ENCODE measurements around the gene TRAF5.

The TRAF5 gene

DNA sequence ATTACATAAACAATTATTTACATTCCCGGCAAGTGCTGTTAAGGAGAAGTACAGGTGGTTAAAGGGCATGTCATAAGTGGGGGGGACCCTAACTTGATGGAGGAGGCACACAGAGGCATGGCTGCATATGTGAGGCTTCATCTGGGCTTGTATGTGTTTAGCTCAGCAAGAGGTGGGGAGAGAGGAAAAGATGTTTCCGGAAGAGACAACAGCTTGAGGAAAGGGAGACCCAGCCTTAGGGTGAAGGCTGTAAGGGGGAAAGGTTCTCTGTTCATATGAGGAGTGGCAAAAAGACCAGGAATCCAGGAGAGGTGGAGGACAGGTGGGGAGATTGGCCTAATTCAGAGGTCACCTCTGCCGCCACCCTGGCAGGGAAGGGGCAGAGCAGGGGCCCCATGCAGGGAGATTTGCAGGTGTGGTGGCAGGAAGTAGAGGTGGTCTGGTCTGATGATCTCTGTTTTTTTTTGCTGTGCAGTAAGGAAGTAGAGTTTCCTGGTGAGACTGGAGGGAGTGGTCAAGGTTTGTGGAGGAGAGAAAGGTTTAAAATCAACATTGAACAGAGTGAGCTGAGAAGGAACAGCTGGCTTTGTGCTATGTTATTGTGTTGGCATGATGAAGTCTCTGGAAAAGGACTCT, 9.0 kb downstream of the TRAF5 start:
- Histone ChIP-seq H4K20me1 (ENCODE audit: insufficient read depth, low read length) (no peaks in the 10 kb centered on the region), H3K9me2 (replicated peaks; ENCODE audit: insufficient read depth, low read length) (no peaks in the 10 kb centered on the region), H3K27ac (ENCODE audit: low read length) (peak overlapping the region; percentile 80), H3F3A (ENCODE audit: insufficient read depth, low read length) (peaks cover 22% of the 10 kb centered on the region), H3K9me3 (replicated peaks; ENCODE audit: insufficient read depth, low read length) (no peaks in the 10 kb centered on the region), H3K4me2 (ENCODE audit: low read depth, low read length) (peak overlapping the region; percentile 86), H3K9ac (ENCODE audit: low read length) (peak overlapping the region; percentile 41; the same call in 1 of the 2 replicates), H3K36me3 (replicated peaks; ENCODE audit: insufficient read depth, low read length) (no peaks in the 10 kb centered on the region), H2AFZ (ENCODE audit: low read length) (peak overlapping the region; percentile 50), H3K79me2 (ENCODE audit: low read length) (peaks cover 64% of the 10 kb centered on the region), H3K4me3 (ENCODE audit: low read length) (peak overlapping the region; percentile 17; the same call in 1 of the 2 replicates), H3K27me3 (replicated peaks; ENCODE audit: insufficient read depth, low read length) (no peaks in the 10 kb centered on the region), H3K4me1 (ENCODE audit: low read length) (peaks cover 59% of the 10 kb centered on the region)
- peak; percentile 89 for DNase-seq
- TF ChIP-seq CTCF (IDR thresholded peaks at IDR 0.05; ENCODE audit: low read length) (no peak), EZH2phosphoT487 (IDR thresholded peaks at IDR 0.05; ENCODE audit: low read length) (no peak), EZH2 (optimal IDR thresholded peaks at IDR 0.05; ENCODE audit: low read depth, low read length) (no peak)

DNA sequence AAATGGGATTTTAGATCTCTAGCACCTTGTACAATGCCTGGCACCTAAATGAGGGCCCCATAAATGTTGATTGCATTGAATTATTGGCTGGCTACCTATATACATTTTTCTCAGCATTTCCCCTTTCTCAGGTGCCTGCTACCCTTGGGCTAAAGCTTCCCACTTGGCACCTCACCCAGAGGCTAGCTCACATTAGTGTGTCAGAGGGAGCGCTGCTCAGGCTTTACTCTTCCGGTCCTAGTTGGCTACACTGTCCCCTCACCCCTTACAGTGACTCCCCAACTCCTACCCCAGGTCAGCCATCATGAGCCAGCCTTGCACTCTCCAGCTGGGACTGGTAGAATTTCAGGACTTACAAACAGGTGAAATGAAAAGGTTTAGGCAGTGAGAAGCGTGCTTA, 9.5 kb downstream of the TRAF5 start:
- Histone ChIP-seq H4K20me1 (ENCODE audit: insufficient read depth, low read length) (no peaks in the 10 kb centered on the region), H3K79me2 (ENCODE audit: low read length) (peaks cover 58% of the 10 kb centered on the region), H3K9me2 (replicated peaks; ENCODE audit: insufficient read depth, low read length) (no peaks in the 10 kb centered on the region), H3K36me3 (replicated peaks; ENCODE audit: insufficient read depth, low read length) (no peaks in the 10 kb centered on the region), H3F3A (ENCODE audit: insufficient read depth, low read length) (peaks cover 22% of the 10 kb centered on the region), H2AFZ (ENCODE audit: low read length) (peak overlapping the region; percentile 50), H3K27ac (ENCODE audit: low read length) (peak overlapping the region; percentile 80), H3K9me3 (replicated peaks; ENCODE audit: insufficient read depth, low read length) (no peaks in the 10 kb centered on the region), H3K4me3 (ENCODE audit: low read length) (peak overlapping the region; percentile 17; the same call in 1 of the 2 replicates), H3K4me1 (ENCODE audit: low read length) (peaks cover 59% of the 10 kb centered on the region), H3K4me2 (ENCODE audit: low read depth, low read length) (peak overlapping the region; percentile 86), H3K9ac (ENCODE audit: low read length) (peak overlapping the region; percentile 41; the same call in 1 of the 2 replicates), H3K27me3 (replicated peaks; ENCODE audit: insufficient read depth, low read length) (no peaks in the 10 kb centered on the region)
- DNase-seq: peak; percentile 30
- TF ChIP-seq EZH2 (optimal IDR thresholded peaks at IDR 0.05; ENCODE audit: low read depth, low read length): no peak

- peaks cover 22% of the 10 kb centered on the region for H3F3A ChIP-seq (ENCODE audit: insufficient read depth, low read length)
- H2AFZ ChIP-seq (ENCODE audit: low read length): no peak overlapping the region
- no peaks in the 10 kb centered on the region for H3K27me3 ChIP-seq (replicated peaks; ENCODE audit: insufficient read depth, low read length)
- H3K9me2 ChIP-seq (replicated peaks; ENCODE audit: insufficient read depth, low read length): no peaks in the 10 kb centered on the region
- peak overlapping the region; percentile 80; the same call in 1 of the 2 replicates for H3K27ac ChIP-seq (ENCODE audit: low read length)
- no peaks in the 10 kb centered on the region for H4K20me1 ChIP-seq (ENCODE audit: insufficient read depth, low read length)
- no peak for DNase-seq
- peak overlapping the region; percentile 41; the same call in 1 of the 2 replicates for H3K9ac ChIP-seq (ENCODE audit: low read length)
- peak overlapping the region; percentile 86; the same call in 1 of the 2 replicates for H3K4me2 ChIP-seq (ENCODE audit: low read depth, low read length)
- no peak overlapping the region for H3K4me3 ChIP-seq (ENCODE audit: low read length)
- peaks cover 59% of the 10 kb centered on the region for H3K79me2 ChIP-seq (ENCODE audit: low read length)
- peaks cover 63% of the 10 kb centered on the region for H3K4me1 ChIP-seq (ENCODE audit: low read length)
- no peaks in the 10 kb centered on the region for H3K36me3 ChIP-seq (replicated peaks; ENCODE audit: insufficient read depth, low read length)
- no peaks in the 10 kb centered on the region for H3K9me3 ChIP-seq (replicated peaks; ENCODE audit: insufficient read depth, low read length)
- TF ChIP-seq CTCF (IDR thresholded peaks at IDR 0.05; ENCODE audit: low read length) (no peak), EZH2phosphoT487 (IDR thresholded peaks at IDR 0.05; ENCODE audit: low read length) (no peak), EZH2 (optimal IDR thresholded peaks at IDR 0.05; ENCODE audit: low read depth, low read length) (no peak)
Observed at GRCh38 chr1:211336775-211337174, 10.1 kb downstream of the TRAF5 start.
